PFSK-1 (cell line): ENCODE results near the gene MYO1A.

ENCODE experiments used
- FOXP2 ChIP-seq: optimal IDR thresholded peaks from 2 replicates; pipeline ENCODE3; 2011; ENCODE audit warnings: borderline replicate concordance, control low read depth, inconsistent platforms; ENCODE audit not compliant: insufficient read depth; ENCODE audit errors: extremely low read length, extremely low read depth
- POLR2AphosphoS5 ChIP-seq: IDR thresholded peaks from 2 replicates; pipeline ENCODE4 v1.6.1; 2012; ENCODE audit warnings: low read depth, mild to moderate bottlenecking, control low read depth, low read length, moderate library complexity
- SIN3A ChIP-seq: IDR thresholded peaks from 2 replicates; pipeline ENCODE4 v1.6.1; 2012; ENCODE audit warnings: mild to moderate bottlenecking, low read length, moderate library complexity, borderline replicate concordance; ENCODE audit not compliant: insufficient read depth
- TAF1 ChIP-seq: IDR thresholded peaks from 2 replicates; pipeline ENCODE4 v1.6.1; 2012; ENCODE audit warnings: low read length, control low read depth, borderline replicate concordance; ENCODE audit not compliant: insufficient read depth
- TF ChIP-seq, protein P1 (sequence below), 2 experiments: IDR thresholded peaks; 2 replicates each; pipeline versions ENCODE4 v1.6.1 to v1.8.0; 2011 to 2012; ENCODE audit warnings: low read depth in 2 of 2, low read length in 2 of 2, control low read depth in 1 of 2, inconsistent platforms in 1 of 2, mild to moderate bottlenecking in 1 of 2, moderate library complexity in 1 of 2; ENCODE audit not compliant: insufficient read depth in 1 of 2

MYO1A gene

DNA sequence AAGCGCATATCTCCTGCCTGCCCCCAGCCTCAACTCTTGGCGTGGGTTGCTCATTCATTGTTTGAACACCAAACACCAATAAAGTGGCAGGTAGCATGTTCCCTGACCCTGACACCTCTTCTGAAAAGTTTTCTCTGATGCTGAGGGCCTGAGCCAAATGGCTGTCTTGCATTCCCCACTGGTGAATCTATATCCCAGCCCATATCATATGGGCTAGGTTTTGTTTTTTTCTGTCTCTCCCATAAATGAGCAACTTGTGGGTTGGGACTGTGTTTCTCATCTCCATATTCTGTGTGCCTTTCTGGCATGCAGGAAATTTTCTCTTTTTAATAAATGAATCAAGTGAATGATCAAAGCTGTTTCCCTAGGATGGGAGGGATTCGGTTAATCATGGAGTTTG is 5.0 kb downstream of the MYO1A start:
- TF ChIP-seq, protein P1, sequence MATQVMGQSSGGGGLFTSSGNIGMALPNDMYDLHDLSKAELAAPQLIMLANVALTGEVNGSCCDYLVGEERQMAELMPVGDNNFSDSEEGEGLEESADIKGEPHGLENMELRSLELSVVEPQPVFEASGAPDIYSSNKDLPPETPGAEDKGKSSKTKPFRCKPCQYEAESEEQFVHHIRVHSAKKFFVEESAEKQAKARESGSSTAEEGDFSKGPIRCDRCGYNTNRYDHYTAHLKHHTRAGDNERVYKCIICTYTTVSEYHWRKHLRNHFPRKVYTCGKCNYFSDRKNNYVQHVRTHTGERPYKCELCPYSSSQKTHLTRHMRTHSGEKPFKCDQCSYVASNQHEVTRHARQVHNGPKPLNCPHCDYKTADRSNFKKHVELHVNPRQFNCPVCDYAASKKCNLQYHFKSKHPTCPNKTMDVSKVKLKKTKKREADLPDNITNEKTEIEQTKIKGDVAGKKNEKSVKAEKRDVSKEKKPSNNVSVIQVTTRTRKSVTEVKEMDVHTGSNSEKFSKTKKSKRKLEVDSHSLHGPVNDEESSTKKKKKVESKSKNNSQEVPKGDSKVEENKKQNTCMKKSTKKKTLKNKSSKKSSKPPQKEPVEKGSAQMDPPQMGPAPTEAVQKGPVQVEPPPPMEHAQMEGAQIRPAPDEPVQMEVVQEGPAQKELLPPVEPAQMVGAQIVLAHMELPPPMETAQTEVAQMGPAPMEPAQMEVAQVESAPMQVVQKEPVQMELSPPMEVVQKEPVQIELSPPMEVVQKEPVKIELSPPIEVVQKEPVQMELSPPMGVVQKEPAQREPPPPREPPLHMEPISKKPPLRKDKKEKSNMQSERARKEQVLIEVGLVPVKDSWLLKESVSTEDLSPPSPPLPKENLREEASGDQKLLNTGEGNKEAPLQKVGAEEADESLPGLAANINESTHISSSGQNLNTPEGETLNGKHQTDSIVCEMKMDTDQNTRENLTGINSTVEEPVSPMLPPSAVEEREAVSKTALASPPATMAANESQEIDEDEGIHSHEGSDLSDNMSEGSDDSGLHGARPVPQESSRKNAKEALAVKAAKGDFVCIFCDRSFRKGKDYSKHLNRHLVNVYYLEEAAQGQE (IDR thresholded peaks at IDR 0.05; ENCODE audit: insufficient read depth in 1 of 2, low read depth in 2 of 2, low read length in 2 of 2): no peak
- TF ChIP-seq POLR2AphosphoS5 (no peak), TAF1 (no peak), SIN3A (no peak), FOXP2 (no peak)

DNA sequence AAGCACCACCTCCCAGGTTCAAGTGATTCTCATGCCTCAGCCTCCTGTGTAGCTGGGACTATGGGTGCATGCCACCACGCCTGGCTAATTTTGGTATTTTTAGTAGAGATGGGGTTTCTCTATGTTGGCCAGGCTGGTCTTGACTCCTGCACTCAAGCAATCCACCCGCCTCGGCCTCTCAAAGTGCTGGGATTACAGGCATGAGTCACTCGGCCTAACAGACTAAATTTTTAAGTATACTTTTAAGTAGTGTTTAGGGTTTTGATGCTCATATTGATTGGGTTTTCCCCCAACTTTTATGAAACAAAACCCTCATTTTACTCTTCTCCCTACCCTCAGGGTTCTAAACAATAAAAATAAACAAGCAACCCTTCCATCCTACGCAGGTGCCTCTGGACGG is 5.5 kb downstream of the MYO1A start:
- TF ChIP-seq, protein P1 (IDR thresholded peaks at IDR 0.05; ENCODE audit: insufficient read depth in 1 of 2, low read depth in 2 of 2, low read length in 2 of 2): no peak

DNA sequence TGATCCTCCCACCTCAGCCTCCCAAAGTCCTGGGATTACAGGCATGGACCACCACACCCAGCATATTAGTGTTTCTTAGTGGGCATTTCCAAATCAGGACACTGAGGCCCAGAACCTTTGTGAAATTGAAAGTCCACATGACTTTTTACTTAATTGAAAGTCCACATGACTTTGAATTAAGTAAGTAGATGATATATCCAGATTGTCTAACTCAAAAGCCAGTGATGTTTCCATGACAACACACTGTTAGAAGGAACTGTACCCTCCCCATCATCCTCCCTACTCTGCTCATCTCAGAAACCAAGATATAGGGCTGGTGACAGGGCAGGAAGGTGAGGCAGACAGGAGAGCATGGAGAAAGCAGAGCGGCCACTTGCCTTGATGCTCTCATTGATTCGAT is 7.2 kb downstream of the MYO1A start:
- no peak for TF ChIP-seq FOXP2
- no peak for TF ChIP-seq POLR2AphosphoS5
- no peak for TF ChIP-seq TAF1
- TF ChIP-seq, protein P1 (IDR thresholded peaks at IDR 0.05; ENCODE audit: insufficient read depth in 1 of 2, low read depth in 2 of 2, low read length in 2 of 2): no peak
- TF ChIP-seq SIN3A: no peak

DNA sequence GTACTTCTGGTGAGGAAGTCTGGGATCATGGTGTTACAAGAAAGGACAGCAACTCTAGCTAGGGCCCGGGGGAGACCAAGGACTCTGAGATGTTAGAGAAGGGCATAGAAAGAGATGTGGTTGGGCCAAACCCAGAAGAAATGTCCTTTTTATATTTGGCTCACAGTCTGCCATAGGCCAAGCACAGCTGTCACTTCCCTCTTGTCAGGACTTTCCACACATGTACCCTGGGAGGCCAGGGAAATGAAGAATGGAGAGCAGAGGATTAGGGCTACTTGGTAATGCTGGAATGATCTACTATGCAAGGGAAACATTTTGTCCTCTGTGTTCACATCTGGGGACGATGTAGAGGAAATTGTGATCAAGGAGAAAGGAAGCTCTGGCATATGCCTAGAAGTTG is 9.2 kb downstream of the MYO1A start:
- no peak for TF ChIP-seq TAF1
- no peak for TF ChIP-seq SIN3A
- TF ChIP-seq FOXP2: no peak
- TF ChIP-seq, protein P1 (IDR thresholded peaks at IDR 0.05; ENCODE audit: insufficient read depth in 1 of 2, low read depth in 2 of 2, low read length in 2 of 2): no peak
- no peak for TF ChIP-seq POLR2AphosphoS5

DNA sequence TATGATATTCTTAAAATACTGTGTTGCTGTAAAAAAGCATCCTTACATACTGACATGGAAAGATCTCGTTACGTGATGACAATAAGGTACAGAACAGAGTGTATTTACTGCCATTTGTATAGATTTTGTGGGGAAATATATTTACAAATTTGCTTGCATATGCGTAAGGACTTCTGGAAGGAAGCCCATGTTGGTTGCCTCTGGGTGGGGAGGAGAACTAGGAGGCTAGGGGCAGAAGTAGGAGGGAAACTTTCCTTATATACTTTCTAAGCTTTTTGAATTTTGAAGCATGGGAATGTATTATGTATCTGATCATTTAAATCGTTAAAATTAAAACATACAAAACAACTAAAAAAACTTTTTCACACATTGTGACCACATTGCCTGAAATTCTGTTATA is 9.7 kb downstream of the MYO1A start:
- TF ChIP-seq SIN3A (no peak), POLR2AphosphoS5 (no peak), FOXP2 (no peak), TAF1 (no peak)
- TF ChIP-seq, protein P1 (IDR thresholded peaks at IDR 0.05; ENCODE audit: insufficient read depth in 1 of 2, low read depth in 2 of 2, low read length in 2 of 2): no peak
